Measurements from ENCODE around the gene RHOJ. TPM values are rescaled to one million over a fixed set of nuclear protein-coding genes. Genes with fewer than 3 reads are reported as not detected.
"Not testable (repeated sequence)": the region's sequence is repeated elsewhere in the genome, so short reads cannot be mapped to it uniquely, and the experiment has no call there.

Gene RHOJ
- total RNA-seq, 1 experiment from 2014 or later, result not detected

GRCh38 chr14:63301891-63302534 is 97.8 kb downstream of the RHOJ start:
- CTCF ChIA-PET, result no interaction called here
- Histone ChIP-seq H3K27ac (ENCODE audit: low read depth, low read length) (no peak overlapping the region), H3K27me3 (ENCODE audit: insufficient read depth, low read length) (peaks cover 31% of the 10 kb centered on the region), H3K36me3 (ENCODE audit: control insufficient read depth in 1 of 2, insufficient read depth in 2 of 2, low read length in 2 of 2) (no peaks in the 10 kb centered on the region), H3K4me3 (replicated peaks in 1 of 2; ENCODE audit: low read depth in 1 of 2, low read length in 2 of 2) (no peak overlapping the region), H3K9me3 (ENCODE audit: control insufficient read depth in 1 of 2, insufficient read depth in 1 of 2, low read depth in 1 of 2, low read length in 2 of 2) (no peaks in the 10 kb centered on the region), H4K20me1 (ENCODE audit: insufficient read depth) (no peaks in the 10 kb centered on the region), H3K4me2 (ENCODE audit: low read length) (no peak overlapping the region), H3K9me2 (ENCODE audit: insufficient read depth) (no peaks in the 10 kb centered on the region), H2AFZ (ENCODE audit: low read depth, low read length, poor library complexity, severe bottlenecking) (no peak overlapping the region), H3K79me2 (ENCODE audit: insufficient read depth, low read length) (no peaks in the 10 kb centered on the region), H3K4me1 (ENCODE audit: control insufficient read depth in 1 of 2, insufficient read depth in 2 of 2, low read length in 2 of 2) (no peaks in the 10 kb centered on the region), H3K9ac (ENCODE audit: low read length) (no peak overlapping the region)
- BruUV-seq (replicated peaks), result no TSS peak
- no peak for TF ChIP-seq ATF3 (IDR thresholded peaks at IDR 0.05)
- POLR2A ChIA-PET, result no interaction called here
- RAD21 ChIA-PET (ENCODE audit: low non-redundant PET in 1 of 2, low total read pairs in 2 of 2, uncharacterized antibody in 2 of 2, unreplicated experiment in 2 of 2), result no interaction called here
- intact Hi-C loops (cut with micrococcal nuclease), result no loop called here
- DNase-seq (ENCODE audit: low read depth, low spot score), result no peak
- no peak for ATAC-seq

- BruUV-seq (replicated peaks); ATAC-seq; intact Hi-C loops (cut with micrococcal nuclease); H3K9me3 ChIP-seq (ENCODE audit: control insufficient read depth in 1 of 2, insufficient read depth in 1 of 2, low read depth in 1 of 2, low read length in 2 of 2); H4K20me1 ChIP-seq (ENCODE audit: insufficient read depth); POLR2A ChIA-PET; H3K4me1 ChIP-seq (ENCODE audit: control insufficient read depth in 1 of 2, insufficient read depth in 2 of 2, low read length in 2 of 2); H3K4me3 ChIP-seq (replicated peaks in 1 of 2; ENCODE audit: low read depth in 1 of 2, low read length in 2 of 2); H3K9ac ChIP-seq (ENCODE audit: low read length); DNase-seq (ENCODE audit: low read depth, low spot score); CTCF ChIA-PET; H2AFZ ChIP-seq (ENCODE audit: low read depth, low read length, poor library complexity, severe bottlenecking); RAD21 ChIA-PET (ENCODE audit: low non-redundant PET in 1 of 2, low total read pairs in 2 of 2, uncharacterized antibody in 2 of 2, unreplicated experiment in 2 of 2); H3K27ac ChIP-seq (ENCODE audit: low read depth, low read length); H3K79me2 ChIP-seq (ENCODE audit: insufficient read depth, low read length); H3K36me3 ChIP-seq (ENCODE audit: control insufficient read depth in 1 of 2, insufficient read depth in 2 of 2, low read length in 2 of 2); H3K9me2 ChIP-seq (ENCODE audit: insufficient read depth); H3K4me2 ChIP-seq (ENCODE audit: low read length): not testable (repeated sequence)
- H3K27me3 ChIP-seq (ENCODE audit: insufficient read depth, low read length), result peaks cover 25% of the 10 kb centered on the region
These were observed 100.2 kb downstream of the RHOJ start for GRCh38 chr14:63304429-63304828.
